ENCODE data around the gene PTPRN2.
"Not testable (repeated sequence)": the region's sequence is repeated elsewhere in the genome, so short reads cannot be mapped to it uniquely, and the experiment has no call there.

PTPRN2 gene

GRCh38 chr7:157961731-157962457 lies 625.7 kb downstream of the PTPRN2 start:
- DNase-seq (ENCODE audit: low read depth, low spot score) = no peak

GRCh38 chr7:157955348-157955999 lies 632.1 kb downstream of the PTPRN2 start:
- no peak for DNase-seq (ENCODE audit: low read depth, low spot score)

- no peak for DNase-seq (ENCODE audit: low read depth, low spot score)
These were observed 632.7 kb downstream of the PTPRN2 start for GRCh38 chr7:157954901-157955300.

- DNase-seq (ENCODE audit: low read depth, low spot score) = no peak
These were observed 634.6 kb downstream of the PTPRN2 start for GRCh38 chr7:157952841-157953645.

GRCh38 chr7:157952050-157952667 lies 635.5 kb downstream of the PTPRN2 start:
- DNase-seq (ENCODE audit: low read depth, low spot score) = no peak

- no peak for DNase-seq (ENCODE audit: low read depth, low spot score)
These were observed 636.1 kb downstream of the PTPRN2 start for GRCh38 chr7:157951300-157952049.

GRCh38 chr7:157949711-157950110 lies 637.9 kb downstream of the PTPRN2 start:
- DNase-seq (ENCODE audit: low read depth, low spot score) = no peak

GRCh38 chr7:157947504-157947903 lies 640.1 kb downstream of the PTPRN2 start:
- DNase-seq (ENCODE audit: low read depth, low spot score) = no peak

- no peak for DNase-seq (ENCODE audit: low read depth, low spot score)
These were observed 641.1 kb downstream of the PTPRN2 start for GRCh38 chr7:157946398-157947060.

GRCh38 chr7:157945401-157945800 lies 642.2 kb downstream of the PTPRN2 start:
- DNase-seq (ENCODE audit: low read depth, low spot score) = no peak

- DNase-seq (ENCODE audit: low read depth, low spot score) = no peak
These were observed 642.8 kb downstream of the PTPRN2 start for GRCh38 chr7:157944734-157945291.

- no peak for DNase-seq (ENCODE audit: low read depth, low spot score)
These were observed 643.6 kb downstream of the PTPRN2 start for GRCh38 chr7:157944051-157944450.

GRCh38 chr7:157943561-157943960 lies 644.1 kb downstream of the PTPRN2 start:
- DNase-seq (ENCODE audit: low read depth, low spot score) = no peak

GRCh38 chr7:157941210-157941609 lies 646.4 kb downstream of the PTPRN2 start:
- DNase-seq (ENCODE audit: low read depth, low spot score) = no peak

GRCh38 chr7:157940497-157940896 lies 647.1 kb downstream of the PTPRN2 start:
- DNase-seq (ENCODE audit: low read depth, low spot score) = no peak

GRCh38 chr7:157938211-157938610 lies 649.4 kb downstream of the PTPRN2 start:
- no peak for DNase-seq (ENCODE audit: low read depth, low spot score)

- DNase-seq (ENCODE audit: low read depth, low spot score) = no peak
These were observed 650.2 kb downstream of the PTPRN2 start for GRCh38 chr7:157937406-157937805.

GRCh38 chr7:157936976-157937375 lies 650.6 kb downstream of the PTPRN2 start:
- no peak for DNase-seq (ENCODE audit: low read depth, low spot score)

- DNase-seq (ENCODE audit: low read depth, low spot score) = not testable (repeated sequence)
These were observed 651.9 kb downstream of the PTPRN2 start for GRCh38 chr7:157935721-157936120.

Measured in smooth muscle cell of the brain vasculature (primary cell).